ENCODE results near the gene CA5B.

GRCh38 chrX:15748841-15749240, 10.8 kb downstream of the CA5B start:
- no peak for TF ChIP-seq CTCF (IDR thresholded peaks at IDR 0.05; ENCODE audit: poor library complexity, severe bottlenecking)
- no peak for TF ChIP-seq REST (IDR thresholded peaks at IDR 0.05; ENCODE audit: borderline replicate concordance)
- no peak for TF ChIP-seq RAD21 (conservative IDR thresholded peaks at IDR 0.05)
- TF ChIP-seq EP300 (conservative IDR thresholded peaks at IDR 0.05; ENCODE audit: poor library complexity, severe bottlenecking): no peak
- TF ChIP-seq SMC3 (conservative IDR thresholded peaks at IDR 0.05; ENCODE audit: poor library complexity): no peak
